Ishikawa (cell line): Measurements from ENCODE around the gene AP5M1.

Experiments used
- CREB1 ChIP-seq: IDR thresholded peaks from 2 replicates; pipeline ENCODE4 v1.6.1; 2012; ENCODE audit warnings: low read depth
- EP300 ChIP-seq: IDR thresholded peaks from 2 replicates; pipeline ENCODE4 v1.6.1; 2012; ENCODE audit warnings: borderline replicate concordance
- NFIC ChIP-seq: IDR thresholded peaks from 2 replicates; pipeline ENCODE4 v1.6.1; 2012
- TAF1 ChIP-seq: IDR thresholded peaks from 2 replicates; pipeline ENCODE4 v1.6.1; 2012; ENCODE audit warnings: low read depth, mild to moderate bottlenecking
- TCF12 ChIP-seq: IDR thresholded peaks from 2 replicates; pipeline ENCODE4 v1.6.1; 2012; ENCODE audit warnings: low read depth
- YY1 ChIP-seq: IDR thresholded peaks from 2 replicates; pipeline ENCODE4 v1.6.1; 2012; ENCODE audit warnings: low read depth

- TF ChIP-seq YY1 (no peak), EP300 (no peak), TAF1 (no peak), NFIC (no peak), TCF12 (no peak), CREB1 (no peak)
Observed at GRCh38 chr14:57297852-57298251, 29.1 kb downstream of the AP5M1 start.
